HG03097 (cell line): ENCODE data around the gene C8G.

Experiments used
- ATAC-seq: cut with Tn5 transposase; IDR thresholded peaks from one replicate; pipeline ENCODE4 v1.9.1; 2021; ENCODE audit not compliant: unreplicated experiment, low FRiP score

C8G gene

GRCh38 chr9:136940526-136941230, 4.4 kb upstream of the C8G start:
- no peak for ATAC-seq

DNA sequence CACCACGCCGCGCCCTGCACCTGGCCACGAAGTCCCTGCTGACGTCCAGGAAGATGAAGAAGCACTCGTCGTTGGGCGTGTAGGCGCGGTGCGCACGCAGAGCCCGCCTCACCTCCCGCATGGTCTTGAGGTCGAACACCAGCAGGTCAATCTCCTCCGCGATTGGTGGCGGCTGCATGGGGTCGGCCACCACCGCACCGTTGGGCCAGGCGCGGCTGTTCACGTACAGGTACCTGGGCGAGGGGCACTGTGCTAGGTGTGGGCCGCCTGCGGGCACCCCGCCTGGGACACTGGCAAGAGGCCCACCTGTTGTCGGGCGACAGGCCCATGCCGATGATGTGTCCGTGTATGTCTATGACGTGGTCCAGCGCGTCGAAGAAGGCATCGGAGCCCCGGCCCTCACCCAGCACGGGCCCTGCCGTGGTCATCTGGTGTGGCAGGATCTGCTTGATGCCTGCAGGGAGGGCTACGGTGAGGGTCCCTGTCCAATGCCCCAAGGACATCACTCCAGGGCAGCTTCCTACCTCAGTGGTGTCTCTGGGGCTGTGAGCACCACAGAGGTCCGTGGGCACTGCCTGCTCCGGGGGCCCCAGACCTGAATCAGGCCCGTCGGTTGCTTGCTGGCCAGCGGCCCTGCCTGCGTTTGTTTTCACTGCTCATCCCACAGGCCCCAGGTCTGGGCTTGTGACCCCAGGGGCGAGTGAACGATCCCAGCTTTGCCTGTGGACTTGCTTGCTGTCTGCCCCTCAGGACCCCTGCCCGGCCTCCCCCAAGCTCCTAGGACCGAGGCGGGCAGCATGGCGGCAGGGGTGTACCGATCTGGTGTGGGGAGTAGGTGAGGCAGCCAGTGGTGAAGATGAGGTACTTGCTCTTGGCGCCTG, 3.6 kb upstream of the C8G start:
- no peak for ATAC-seq

DNA sequence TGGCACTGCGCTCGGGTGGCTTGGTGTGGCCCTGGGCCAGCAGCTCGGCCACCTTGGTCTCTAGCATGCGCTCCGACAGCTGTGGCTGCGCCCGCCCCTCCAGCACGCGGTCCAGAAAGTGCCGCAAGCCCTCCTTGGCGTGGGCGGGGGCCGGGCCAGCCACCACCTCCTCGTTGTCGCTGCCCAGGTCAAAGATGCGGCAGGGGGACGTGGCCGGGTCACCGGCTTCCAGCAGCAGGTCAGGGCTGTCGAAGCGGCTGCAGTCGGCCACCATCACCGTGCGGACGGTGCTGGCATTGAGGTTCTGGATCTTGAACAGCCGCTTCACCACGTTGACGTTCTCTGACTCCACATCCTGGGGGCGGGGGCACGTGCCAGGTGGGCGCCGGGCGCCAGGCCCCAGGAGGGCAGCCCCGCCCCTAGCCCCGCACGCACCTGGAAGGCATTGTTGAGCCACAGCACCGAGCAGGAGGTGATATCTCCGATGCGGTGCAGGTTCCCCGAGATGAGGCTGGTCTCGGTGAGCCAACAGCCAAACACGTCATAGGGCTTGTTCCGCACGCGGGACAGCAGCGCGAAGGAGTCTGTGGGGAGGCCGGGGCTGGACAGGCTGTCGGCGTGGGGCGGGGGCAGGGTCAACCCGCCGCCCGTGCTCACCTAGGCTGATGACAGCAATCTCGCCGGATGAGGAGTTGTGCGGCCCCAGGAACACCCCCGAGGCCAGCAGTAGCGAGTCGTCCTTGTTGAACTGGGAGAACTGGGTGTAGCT, 2.7 kb upstream of the C8G start:
- ATAC-seq, result no peak

- no peak for ATAC-seq
These were observed 2.2 kb upstream of the C8G start for GRCh38 chr9:136942881-136943230.

- ATAC-seq, result peak; percentile 3
These were observed 1.5 kb upstream of the C8G start for GRCh38 chr9:136943291-136944211.

GRCh38 chr9:136944212-136944518, 878 bp upstream of the C8G start:
- ATAC-seq, result peak; percentile 35

GRCh38 chr9:136945333-136946227, 537 bp downstream of the C8G start:
- ATAC-seq, result no peak

DNA sequence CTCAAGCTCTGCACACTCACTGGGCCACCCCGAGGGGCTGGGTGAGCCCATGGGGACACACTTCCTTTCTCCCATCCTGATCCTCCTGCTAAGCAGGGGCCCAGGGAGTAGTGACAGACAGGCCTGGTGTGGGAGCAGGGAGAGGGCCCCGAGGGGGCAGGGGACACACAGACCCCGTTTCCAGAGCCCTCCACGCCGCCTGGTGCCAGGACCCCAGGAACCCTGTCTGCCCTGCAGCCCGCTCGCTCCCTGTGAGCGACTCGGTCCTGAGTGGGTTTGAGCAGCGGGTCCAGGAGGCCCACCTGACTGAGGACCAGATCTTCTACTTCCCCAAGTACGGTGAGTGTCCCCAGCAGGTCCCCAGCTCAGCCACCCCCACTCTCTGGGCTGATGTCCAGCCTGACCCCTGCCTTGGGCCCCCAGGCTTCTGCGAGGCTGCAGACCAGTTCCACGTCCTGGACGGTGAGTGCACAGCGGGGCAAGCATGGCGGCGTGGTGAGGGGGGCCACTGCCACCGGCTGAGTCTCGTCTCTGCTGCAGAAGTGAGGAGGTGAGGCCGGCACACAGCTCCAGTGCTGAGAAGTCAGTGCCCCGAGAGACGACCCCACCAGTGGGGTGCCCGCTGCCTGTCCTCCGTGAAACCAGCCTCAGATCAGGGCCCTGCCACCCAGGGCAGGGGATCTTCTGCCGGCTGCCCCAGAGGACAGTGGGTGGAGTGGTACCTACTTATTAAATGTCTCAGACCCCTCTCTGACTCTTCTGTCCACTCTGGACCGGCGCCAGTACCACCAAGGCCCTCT, 1.4 kb downstream of the C8G start:
- no peak for ATAC-seq

DNA sequence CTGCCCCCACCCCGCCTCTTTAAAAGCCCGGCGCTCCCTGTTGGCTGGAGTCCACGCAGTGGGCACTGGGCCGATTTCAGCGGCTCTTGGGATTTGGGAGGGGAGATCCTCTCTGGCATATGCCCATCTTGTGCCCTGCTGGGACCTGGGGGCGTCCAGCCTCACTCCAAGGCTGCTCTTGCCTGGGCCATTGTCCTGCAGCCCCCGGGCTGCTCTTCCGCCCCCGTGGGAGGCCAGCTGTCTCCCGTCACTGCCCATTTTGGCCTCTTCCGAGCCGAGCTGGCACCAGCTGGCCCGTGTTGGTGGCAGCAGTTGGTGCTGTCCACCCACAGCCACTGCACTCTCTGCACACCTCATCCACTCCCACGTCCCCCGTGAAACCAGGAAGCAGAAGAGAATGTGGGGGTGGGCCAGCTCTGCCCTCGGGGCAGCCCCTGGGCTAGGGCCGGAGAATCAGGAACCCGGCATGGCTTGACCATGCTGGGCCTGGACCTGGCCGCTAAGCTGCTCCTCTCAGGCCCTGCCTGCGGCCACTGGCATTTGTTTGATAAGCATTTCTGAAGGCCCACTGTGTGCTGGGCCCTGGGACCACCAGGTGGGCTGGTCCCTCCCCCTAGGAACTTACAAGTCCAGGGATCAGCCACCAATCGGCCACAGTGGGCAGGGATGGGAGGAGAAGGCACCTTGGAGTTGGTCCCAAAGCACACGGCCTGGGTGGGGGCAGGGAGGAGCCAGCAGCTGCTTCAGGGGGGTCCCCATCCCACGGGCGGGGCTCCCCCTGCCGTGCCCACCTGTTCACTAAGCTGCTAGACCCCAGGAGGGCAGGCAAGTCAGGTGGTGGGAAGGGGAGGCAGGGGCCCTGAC, 2.2 kb downstream of the C8G start:
- ATAC-seq, result no peak

- no peak for ATAC-seq
These were observed 3.0 kb downstream of the C8G start for GRCh38 chr9:136947955-136948510.

DNA sequence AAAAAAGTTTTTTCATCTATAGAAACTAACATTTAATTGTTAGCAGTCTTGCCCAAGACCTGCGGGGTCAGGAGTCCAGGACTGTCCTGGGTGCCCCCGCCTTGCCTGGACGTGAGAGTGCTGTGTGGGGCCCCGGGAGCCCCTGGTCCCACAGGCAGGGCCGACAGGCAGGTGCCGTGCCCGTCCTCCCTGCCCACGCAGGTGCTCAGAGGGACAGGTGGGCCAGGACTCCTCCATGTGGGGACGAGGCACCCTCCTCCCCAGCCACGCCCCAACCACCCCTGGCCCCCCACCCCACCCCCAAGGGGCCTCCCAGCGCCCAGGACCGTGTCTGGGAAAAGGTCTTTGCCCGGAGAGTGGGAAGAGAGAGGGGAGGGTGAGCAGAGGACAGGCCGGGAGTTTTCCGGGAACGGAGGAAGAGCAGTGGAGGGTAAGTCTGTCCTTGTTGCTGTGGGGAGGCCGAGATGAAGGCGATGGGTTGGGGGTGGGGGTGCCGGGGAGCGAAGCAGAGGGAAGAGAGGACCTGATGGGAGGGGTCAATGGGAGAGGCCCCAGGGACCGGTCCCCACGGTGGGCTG, 4.3 kb downstream of the C8G start:
- no peak for ATAC-seq

DNA sequence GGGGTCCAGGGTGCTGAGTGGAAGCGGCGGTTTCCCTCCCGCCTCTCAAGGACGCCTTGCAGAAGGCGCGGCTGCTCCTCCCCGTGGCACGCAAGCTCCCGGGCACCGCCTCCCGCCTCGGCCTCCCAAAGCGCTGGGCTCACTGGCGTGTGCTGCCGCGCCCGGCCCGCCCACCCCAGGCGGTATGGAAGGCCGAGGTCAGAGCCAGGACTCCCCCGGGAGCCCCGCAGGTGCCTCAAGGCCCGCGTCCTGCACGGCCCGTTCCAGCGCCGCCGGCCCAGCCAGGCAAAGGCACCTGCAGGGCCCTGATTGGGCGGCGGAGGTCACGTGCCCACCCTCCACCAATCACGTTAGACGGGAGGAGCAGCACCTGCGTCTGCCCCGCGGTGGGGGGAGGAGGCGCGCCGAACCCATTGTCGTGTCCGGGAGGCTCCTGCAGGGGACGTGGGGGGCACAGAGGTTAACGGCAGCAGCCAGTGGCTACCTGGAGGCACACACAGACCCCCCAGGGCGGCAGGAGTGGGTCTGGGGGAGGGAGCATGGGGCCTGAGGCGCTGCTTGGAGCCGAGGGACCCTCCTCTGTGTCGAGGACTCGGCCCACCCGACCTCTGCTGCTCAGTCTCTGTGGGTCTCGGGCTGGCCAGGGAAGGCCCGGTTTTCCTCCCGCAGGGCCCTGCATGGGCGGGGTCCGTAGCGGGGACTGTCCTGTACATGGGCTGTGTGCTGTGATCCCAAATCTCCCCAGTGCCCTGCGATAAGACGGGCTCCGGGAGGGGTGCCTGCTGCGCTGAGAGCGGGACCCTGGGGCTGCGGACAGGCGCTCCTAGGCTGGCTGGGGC, 5.0 kb downstream of the C8G start:
- peak; percentile 74 for ATAC-seq

DNA sequence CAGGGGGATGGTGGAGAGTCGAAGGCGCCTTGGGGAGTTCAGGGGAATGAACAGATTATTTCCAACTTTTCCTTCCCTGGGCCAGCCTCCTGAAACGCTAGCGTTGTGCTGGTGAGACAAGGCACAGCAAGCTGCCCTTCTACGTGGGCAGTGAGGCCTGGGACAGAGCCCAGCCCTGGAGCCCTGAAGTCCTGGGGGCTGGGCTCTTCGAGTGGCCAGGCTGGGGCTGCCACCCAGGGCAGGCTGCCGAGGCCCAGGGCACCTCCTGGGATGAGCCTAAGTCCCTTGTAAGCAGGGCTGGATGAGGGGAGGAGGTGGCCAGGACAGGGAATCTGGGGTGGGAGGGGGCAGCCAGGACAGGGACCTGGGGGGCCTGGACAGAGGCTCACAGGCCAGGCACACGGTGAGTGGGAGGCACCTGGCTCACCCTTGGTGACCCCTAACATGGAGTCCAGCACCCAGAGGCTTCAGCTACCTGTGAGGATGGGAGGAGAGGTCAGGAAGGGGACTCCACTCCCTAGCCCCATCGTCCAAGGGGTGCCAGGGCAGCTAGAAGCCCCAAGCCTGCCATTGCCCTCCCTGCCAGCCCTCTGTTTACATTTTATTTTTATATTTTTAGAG, 5.7 kb downstream of the C8G start:
- ATAC-seq, result no peak

GRCh38 chr9:136951541-136952320, 6.7 kb downstream of the C8G start, which contains the start of gene LCN12:
LCN12 (plus strand) TSS chr9:136952273; CDS start chr9:136952328, 55 bp downstream.
- no peak for ATAC-seq

DNA sequence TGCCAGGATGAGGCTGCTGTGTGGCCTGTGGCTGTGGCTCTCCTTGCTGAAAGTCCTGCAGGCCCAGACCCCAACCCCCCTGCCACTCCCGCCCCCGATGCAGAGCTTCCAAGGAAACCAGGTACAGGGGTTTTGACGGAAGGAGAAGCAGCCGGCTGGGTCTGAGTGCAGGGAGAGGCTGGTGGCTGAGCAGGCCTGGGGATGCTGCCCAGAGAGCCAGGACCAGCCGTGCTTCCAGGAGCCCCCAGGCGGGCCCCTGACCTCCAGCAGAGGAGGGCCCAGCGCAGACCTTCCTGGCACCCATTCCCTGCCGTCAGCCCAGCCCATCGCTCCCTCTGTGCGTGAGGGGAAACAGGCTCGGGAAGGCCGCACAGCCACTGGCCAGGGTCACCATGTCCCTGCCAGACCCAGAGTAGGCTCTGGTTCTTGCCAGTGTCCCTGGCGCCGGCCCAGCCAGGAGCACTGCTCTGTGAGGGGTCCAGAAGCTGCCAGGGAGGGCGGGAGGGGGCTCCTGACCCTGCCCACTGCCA, 7.3 kb downstream of the C8G start:
- no peak for ATAC-seq
